Measurements from ENCODE around the gene SLC7A8. TPM values are rescaled to one million over a fixed set of nuclear protein-coding genes. Genes with fewer than 3 reads are reported as not detected.

The SLC7A8 gene
- total RNA-seq, 2 experiments from 2014 or later, result 1.5 to 1.9 TPM

DNA sequence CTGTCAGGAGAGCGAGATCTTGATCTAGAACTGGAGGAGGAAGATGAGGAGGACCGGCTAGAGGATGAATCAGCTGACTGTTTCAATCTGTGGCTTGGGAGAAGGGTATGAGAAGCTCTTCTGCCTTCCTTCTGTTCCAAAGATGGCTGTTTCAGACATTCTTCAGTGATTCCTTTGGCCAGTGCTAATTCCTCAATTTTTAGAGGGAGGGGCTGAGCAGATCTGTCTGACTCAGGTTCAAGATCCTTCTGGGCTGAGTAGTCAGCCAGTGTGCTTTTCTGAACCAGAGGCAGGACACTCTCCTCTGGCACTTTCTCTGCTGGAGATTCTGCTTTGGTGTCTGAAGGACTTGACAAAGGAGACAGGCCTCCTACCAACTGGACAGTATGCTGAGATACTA, 103.7 kb downstream of the SLC7A8 start:
- H3K9me3 Mint-ChIP-seq, result no peaks in the 10 kb centered on the region
- ATAC-seq (no peak), DNase-seq (no peak)
- no peaks in the 10 kb centered on the region for H3K27me3 Mint-ChIP-seq
- intact Hi-C loops (cut with micrococcal nuclease), result no loop called here
- H3K4me1 Mint-ChIP-seq (ENCODE audit: low read depth), result peaks cover 8% of the 10 kb centered on the region
- H3K36me3 Mint-ChIP-seq (ENCODE audit: low read depth), result peaks cover 37% of the 10 kb centered on the region
- POLR2A ChIA-PET, result no interaction called here
- CTCF ChIA-PET, result interaction anchor here (0.9 to 4.9 kb wide), 5 partner anchors 8 to 149 kb away, joined by 3 to 29 read pairs (median 4); no protein-coding TSS in a partner anchor
- no peak overlapping the region for H3K4me3 Mint-ChIP-seq
- TF ChIP-seq, protein P1, sequence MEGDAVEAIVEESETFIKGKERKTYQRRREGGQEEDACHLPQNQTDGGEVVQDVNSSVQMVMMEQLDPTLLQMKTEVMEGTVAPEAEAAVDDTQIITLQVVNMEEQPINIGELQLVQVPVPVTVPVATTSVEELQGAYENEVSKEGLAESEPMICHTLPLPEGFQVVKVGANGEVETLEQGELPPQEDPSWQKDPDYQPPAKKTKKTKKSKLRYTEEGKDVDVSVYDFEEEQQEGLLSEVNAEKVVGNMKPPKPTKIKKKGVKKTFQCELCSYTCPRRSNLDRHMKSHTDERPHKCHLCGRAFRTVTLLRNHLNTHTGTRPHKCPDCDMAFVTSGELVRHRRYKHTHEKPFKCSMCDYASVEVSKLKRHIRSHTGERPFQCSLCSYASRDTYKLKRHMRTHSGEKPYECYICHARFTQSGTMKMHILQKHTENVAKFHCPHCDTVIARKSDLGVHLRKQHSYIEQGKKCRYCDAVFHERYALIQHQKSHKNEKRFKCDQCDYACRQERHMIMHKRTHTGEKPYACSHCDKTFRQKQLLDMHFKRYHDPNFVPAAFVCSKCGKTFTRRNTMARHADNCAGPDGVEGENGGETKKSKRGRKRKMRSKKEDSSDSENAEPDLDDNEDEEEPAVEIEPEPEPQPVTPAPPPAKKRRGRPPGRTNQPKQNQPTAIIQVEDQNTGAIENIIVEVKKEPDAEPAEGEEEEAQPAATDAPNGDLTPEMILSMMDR (IDR thresholded peaks at IDR 0.05), result no peak
- peak overlapping the region; percentile 17 for H3K27ac Mint-ChIP-seq

DNA sequence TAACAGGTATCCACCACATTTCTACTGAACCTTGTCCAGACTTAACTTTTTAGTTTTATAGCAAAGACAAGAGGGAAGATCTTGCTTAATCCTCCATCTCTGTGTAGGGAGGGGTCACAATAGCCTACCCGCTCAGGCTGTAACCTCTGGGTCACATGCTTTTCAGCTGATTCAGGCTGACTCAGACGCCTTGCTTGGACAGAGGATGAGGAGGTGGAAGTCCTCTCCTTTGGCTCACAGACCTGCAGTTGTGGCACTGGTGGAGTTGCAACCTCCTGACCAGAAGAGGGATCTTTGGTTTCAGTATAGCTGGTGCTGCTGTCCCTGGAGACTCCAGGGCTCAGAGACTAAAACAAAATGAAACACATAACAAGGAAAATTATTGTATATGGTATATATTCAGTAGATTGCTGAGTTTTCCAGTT, 104.8 kb downstream of the SLC7A8 start:
- peaks cover 35% of the 10 kb centered on the region for H3K36me3 Mint-ChIP-seq (ENCODE audit: low read depth)

DNA sequence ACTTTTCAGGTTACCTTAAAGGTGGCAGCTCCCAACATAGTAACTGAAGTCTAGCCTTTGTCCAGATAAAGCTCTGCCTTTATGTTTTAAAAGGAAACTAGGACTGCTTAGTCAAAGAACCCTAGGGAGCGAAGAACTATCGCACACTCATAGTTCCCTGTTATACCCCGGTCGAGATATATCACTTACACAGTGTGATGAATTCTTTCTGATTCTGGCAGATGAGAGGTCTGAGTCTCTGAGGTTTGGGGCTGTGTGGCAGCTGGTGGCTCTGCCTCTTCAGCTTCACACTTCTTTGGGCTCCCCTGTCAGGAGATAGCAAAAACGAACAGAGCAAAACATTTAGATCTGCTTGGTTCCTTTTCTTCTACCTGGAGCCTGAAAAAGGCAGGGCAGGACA, 105.5 kb downstream of the SLC7A8 start:
- peak overlapping the region; percentile 30 for H3K27ac Mint-ChIP-seq
- CTCF ChIA-PET, result interaction anchor here (1.0 to 9.8 kb wide), 21 partner anchors 11 to 401 kb away, joined by 3 to 196 read pairs (median 10); partner anchors contain the start of genes ACIN1, AJUBA, C14orf119 and CDH24
- H3K4me3 Mint-ChIP-seq, result no peak overlapping the region
- no peaks in the 10 kb centered on the region for H3K9me3 Mint-ChIP-seq
- peaks cover 35% of the 10 kb centered on the region for H3K36me3 Mint-ChIP-seq (ENCODE audit: low read depth)
- H3K4me1 Mint-ChIP-seq (ENCODE audit: low read depth), result peaks cover 5% of the 10 kb centered on the region
- no peaks in the 10 kb centered on the region for H3K27me3 Mint-ChIP-seq
- ATAC-seq (no peak), DNase-seq (no peak)
- TF ChIP-seq, protein P1 (IDR thresholded peaks at IDR 0.05), result no peak
- POLR2A ChIA-PET, result interaction anchor here (1.1 to 2.3 kb wide), 3 partner anchors 12 to 17 kb away, joined by 3 to 12 read pairs (median 10); partner anchors contain the start of genes ACIN1 and C14orf119
- intact Hi-C loops (cut with micrococcal nuclease), result no loop called here

More for the DNA sequence above, 104.8 kb downstream of the SLC7A8 start:
- TF ChIP-seq, protein P1 (IDR thresholded peaks at IDR 0.05), result no peak
- peaks cover 5% of the 10 kb centered on the region for H3K4me1 Mint-ChIP-seq (ENCODE audit: low read depth)
- H3K27me3 Mint-ChIP-seq, result no peaks in the 10 kb centered on the region
- POLR2A ChIA-PET, result interaction anchor here (2.2 kb wide), 1 partner anchor 16 kb away, joined by 12 read pairs; the partner anchor contains the start of genes ACIN1 and C14orf119
- CTCF ChIA-PET, result interaction anchor here (0.7 to 9.8 kb wide), 10 partner anchors 10 to 107 kb away, joined by 3 to 196 read pairs (median 34); partner anchors contain the start of genes ACIN1, AJUBA, C14orf119 and CDH24
- ATAC-seq, result peak; percentile 37
- intact Hi-C loops (cut with micrococcal nuclease), result no loop called here
- H3K4me3 Mint-ChIP-seq, result no peak overlapping the region
- H3K27ac Mint-ChIP-seq, result peak overlapping the region; percentile 38
- no peaks in the 10 kb centered on the region for H3K9me3 Mint-ChIP-seq
- no peak for DNase-seq

DNA sequence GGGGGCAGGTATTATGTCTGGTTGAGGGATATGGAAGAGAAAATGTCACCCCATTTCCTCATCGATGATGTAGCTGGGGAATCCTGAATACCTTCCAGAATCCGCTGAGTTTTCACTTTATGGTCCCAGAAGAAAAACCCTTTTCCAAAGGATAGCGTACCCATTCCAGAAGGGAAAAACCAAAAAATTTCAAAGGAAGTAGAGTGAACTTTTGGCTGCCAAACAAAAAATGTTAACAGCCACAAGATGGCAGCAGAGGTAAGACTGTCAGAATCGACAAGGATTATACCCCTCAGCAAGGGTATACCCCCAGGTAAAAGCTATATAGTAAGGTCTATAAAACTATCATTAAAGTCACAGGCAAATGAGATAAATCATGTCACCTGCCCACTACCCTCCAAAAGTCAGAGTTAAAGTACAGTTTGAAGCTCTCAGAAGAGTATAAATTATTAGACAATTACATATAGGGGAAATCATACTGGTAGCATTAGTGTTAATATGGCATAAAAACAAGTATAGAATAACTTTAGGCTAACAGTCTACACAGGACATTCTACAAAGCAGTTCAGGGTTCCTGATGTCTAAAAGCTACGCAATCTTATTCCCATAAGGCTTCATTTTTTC, 106.6 kb downstream of the SLC7A8 start:
- ChIA-PET POLR2A (interaction anchor here (0.8 to 2.3 kb wide), 7 partner anchors 8 to 101 kb away, joined by 3 to 12 read pairs (median 3); partner anchors contain the start of genes ACIN1 and C14orf119), CTCF (interaction anchor here (0.5 to 9.8 kb wide), 44 partner anchors 12 to 402 kb away, joined by 3 to 196 read pairs (median 4); partner anchors contain the start of genes ACIN1, AJUBA, C14orf119 and CDH24)
- Mint-ChIP-seq H3K4me1 (ENCODE audit: low read depth) (peaks cover 9% of the 10 kb centered on the region), H3K36me3 (ENCODE audit: low read depth) (peaks cover 36% of the 10 kb centered on the region), H3K4me3 (no peak overlapping the region), H3K27ac (no peak overlapping the region), H3K9me3 (no peaks in the 10 kb centered on the region), H3K27me3 (no peaks in the 10 kb centered on the region)
- ATAC-seq, result peak; percentile 70
- intact Hi-C loops (cut with micrococcal nuclease), result no loop called here
- DNase-seq, result peak; percentile 39
- TF ChIP-seq, protein P1 (IDR thresholded peaks at IDR 0.05), result peak; percentile 70

Other genes with a start within 250 kb of the SLC7A8 start
- 10 to 100 TPM; 80.3 to 82.2 TPM for gene HAUS4, start 226.6 kb downstream of the SLC7A8 start, total RNA-seq
- gene AJUBA, start 201.1 kb downstream of the SLC7A8 start, total RNA-seq, result 1 to 10 TPM; 2.3 to 2.6 TPM
- gene C14orf93, start 173.5 kb downstream of the SLC7A8 start, total RNA-seq, result 10 to 100 TPM; 13.2 to 13.5 TPM
- 100 to 1,000 TPM; 119 to 120 TPM for gene PSMB5, start 148.8 kb downstream of the SLC7A8 start, total RNA-seq
- gene PSMB11, start 141.4 kb downstream of the SLC7A8 start, total RNA-seq, result not detected
- under 1 TPM; 0.69 to 0.72 TPM for gene CDH24, start 126.1 kb downstream of the SLC7A8 start, total RNA-seq
- 100 to 1,000 TPM; 132 to 139 TPM for gene ACIN1, start 88.5 kb downstream of the SLC7A8 start, total RNA-seq
- gene C14orf119, start 88.2 kb downstream of the SLC7A8 start, total RNA-seq, result 10 to 100 TPM; 49.2 to 51.1 TPM
- gene CIROP, start 78.7 kb downstream of the SLC7A8 start, total RNA-seq, result not detected
- gene CEBPE, start 64.4 kb downstream of the SLC7A8 start, total RNA-seq, result under 1 TPM; 0.27 to 0.34 TPM
- not detected for gene RNF212B, start 54.3 kb upstream of the SLC7A8 start, total RNA-seq
- 10 to 100 TPM; 10.9 to 11.8 TPM for gene HOMEZ, start 102.5 kb upstream of the SLC7A8 start, total RNA-seq
- 10 to 100 TPM; 43.9 to 47.9 TPM for gene PPP1R3E, start 119.2 kb upstream of the SLC7A8 start, total RNA-seq
- 1 to 10 TPM; 1.1 to 1.3 TPM for gene BCL2L2, start 123.2 kb upstream of the SLC7A8 start, total RNA-seq
- gene PABPN1, start 137.8 kb upstream of the SLC7A8 start, total RNA-seq, result 100 to 1,000 TPM; 258 to 260 TPM
- gene SLC22A17, start 169.2 kb upstream of the SLC7A8 start, total RNA-seq, result 1 to 10 TPM; 2.3 TPM
- gene EFS, start 181.5 kb upstream of the SLC7A8 start, total RNA-seq, result not detected
- gene IL25, start 189.1 kb upstream of the SLC7A8 start, total RNA-seq, result not detected
- not detected for gene CMTM5, start 193.4 kb upstream of the SLC7A8 start, total RNA-seq
- not detected for gene MYH6, start 224.6 kb upstream of the SLC7A8 start, total RNA-seq